ENCODE results near the gene THBS1.

THBS1 gene

DNA sequence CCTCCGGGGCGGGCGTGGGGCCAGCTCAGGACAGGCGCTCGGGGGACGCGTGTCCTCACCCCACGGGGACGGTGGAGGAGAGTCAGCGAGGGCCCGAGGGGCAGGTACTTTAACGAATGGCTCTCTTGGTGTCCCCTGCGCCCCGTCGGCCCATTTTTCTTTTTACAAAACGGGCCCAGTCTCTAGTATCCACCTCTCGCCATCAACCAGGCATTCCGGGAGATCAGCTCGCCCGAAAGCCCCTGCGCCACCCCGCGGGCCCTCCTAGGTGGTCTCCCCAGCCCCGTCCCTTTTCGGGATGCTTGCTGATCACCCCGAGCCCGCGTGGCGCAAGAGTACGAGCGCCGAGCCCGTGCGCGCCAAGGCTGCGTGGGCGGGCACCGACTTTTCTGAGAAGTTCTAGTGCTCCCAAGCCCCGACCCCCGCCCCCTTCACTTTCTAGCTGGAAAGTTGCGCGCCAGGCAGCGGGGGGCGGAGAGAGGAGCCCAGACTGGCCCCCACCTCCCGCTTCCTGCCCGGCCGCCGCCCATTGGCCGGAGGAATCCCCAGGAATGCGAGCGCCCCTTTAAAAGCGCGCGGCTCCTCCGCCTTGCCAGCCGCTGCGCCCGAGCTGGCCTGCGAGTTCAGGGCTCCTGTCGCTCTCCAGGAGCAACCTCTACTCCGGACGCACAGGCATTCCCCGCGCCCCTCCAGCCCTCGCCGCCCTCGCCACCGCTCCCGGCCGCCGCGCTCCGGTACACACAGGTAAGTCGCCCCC lies at the start of gene THBS1:
Gene THBS1, plus strand, starts transcription at position 595 of the 757 bp plus-strand sequence. CDS start 779 bp downstream, outside the sequence.
- peak; percentile 18 for DNase-seq

- DNase-seq: no peak
Measured at GRCh38 chr15:39534996-39535395, 45.9 kb upstream of the THBS1 start.

GRCh38 chr15:39535466-39535865 lies 45.4 kb upstream of the THBS1 start:
- DNase-seq: no peak

DNA sequence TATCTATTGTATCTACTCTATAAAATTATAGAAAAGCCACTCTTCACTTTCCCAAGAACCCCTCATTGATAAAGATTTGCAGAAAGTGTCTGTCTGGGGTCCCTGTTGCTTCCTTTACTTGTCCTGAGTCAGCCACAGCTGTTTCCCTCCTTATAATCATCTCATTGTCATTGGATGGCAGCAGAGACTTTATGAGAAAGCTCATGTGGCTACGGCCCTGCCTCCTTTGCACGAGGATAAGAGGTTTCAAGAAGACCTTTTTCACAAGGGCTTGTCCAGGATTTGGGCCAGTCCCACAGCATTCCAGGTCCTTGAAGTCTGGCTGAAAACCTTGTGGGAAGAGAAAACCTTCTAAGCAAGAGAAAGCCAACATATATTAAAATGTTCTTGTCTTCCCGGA lies 41.9 kb upstream of the THBS1 start:
- DNase-seq: no peak

- no peak for DNase-seq
Measured at GRCh38 chr15:39539466-39539865, 41.4 kb upstream of the THBS1 start.

DNA sequence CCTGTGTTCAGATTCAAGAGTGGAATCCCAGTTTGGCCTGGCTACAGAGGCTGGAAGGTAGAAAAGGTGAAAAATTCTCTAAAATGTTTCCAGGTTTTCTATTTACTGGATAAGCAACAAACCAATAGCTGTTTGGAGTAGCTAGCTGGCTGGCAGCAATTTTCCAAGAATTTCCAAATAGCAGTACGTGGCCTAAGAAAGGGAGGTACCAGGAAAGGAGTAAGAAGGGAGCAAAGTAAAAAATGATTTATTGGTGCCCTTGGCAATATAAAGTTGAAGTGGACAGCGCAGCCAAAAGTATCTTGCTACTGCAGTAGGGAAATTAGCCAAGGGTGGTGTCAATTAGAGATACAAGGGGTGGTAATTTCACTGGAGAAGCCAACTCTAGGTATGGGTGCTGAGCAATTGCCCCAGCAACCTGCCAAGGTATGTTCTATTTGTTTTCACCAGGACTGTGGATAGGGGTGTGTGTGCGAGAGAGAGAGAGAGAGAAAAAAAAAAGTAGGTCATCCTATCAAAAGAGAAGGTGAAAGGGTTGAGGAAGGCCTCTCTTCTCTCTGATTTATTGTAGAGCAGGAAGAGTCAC lies 40.8 kb upstream of the THBS1 start:
- DNase-seq: no peak

GRCh38 chr15:39542385-39543065 lies 38.4 kb upstream of the THBS1 start:
- no peak for DNase-seq

- no peak for DNase-seq
Measured at GRCh38 chr15:39543651-39544050, 37.2 kb upstream of the THBS1 start.

- no peak for DNase-seq
Measured at GRCh38 chr15:39546842-39547241, 34.0 kb upstream of the THBS1 start.

- DNase-seq: no peak
Measured at GRCh38 chr15:39548561-39548960, 32.3 kb upstream of the THBS1 start.

DNA sequence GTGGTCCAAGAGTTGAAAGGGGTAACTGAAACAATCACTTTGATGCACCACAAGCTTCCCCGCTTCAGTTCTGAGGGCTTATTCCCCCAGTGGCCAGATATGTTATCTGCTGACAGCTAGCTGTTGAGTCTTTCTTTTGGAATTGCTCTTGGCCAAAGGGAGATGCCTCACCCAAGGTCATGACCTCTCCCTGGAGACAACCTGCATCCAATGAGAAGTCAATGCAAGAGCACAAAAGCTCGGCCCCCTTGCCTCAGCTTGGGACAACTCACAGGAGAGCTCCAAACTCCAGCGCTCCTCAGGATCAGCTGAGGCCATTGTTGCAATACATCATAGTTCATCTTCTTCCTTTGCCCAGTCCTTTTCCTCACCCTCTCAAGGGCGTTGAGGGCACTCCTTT lies 31.0 kb upstream of the THBS1 start:
- DNase-seq: no peak

DNA sequence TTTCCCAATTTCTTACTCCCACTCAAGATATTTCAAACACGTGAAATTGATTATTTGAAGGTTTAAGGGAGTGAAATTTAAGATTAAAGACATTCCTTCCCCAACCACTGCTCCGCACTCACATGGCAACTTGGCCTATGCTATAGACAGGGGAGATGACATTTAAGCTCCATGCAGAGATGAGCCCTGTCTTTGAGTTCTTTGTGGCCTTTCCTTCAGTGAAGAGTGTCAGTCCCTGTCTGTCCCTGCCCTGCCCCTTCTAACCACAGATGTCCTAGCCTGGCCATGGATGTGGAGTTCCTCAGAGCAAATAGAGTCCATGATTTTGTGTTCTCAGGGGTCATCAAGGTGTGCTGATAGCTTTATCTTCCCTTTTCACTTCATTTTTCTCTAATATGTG lies 29.4 kb upstream of the THBS1 start:
- no peak for DNase-seq

- no peak for DNase-seq
Measured at GRCh38 chr15:39552556-39552955, 28.3 kb upstream of the THBS1 start.

DNA sequence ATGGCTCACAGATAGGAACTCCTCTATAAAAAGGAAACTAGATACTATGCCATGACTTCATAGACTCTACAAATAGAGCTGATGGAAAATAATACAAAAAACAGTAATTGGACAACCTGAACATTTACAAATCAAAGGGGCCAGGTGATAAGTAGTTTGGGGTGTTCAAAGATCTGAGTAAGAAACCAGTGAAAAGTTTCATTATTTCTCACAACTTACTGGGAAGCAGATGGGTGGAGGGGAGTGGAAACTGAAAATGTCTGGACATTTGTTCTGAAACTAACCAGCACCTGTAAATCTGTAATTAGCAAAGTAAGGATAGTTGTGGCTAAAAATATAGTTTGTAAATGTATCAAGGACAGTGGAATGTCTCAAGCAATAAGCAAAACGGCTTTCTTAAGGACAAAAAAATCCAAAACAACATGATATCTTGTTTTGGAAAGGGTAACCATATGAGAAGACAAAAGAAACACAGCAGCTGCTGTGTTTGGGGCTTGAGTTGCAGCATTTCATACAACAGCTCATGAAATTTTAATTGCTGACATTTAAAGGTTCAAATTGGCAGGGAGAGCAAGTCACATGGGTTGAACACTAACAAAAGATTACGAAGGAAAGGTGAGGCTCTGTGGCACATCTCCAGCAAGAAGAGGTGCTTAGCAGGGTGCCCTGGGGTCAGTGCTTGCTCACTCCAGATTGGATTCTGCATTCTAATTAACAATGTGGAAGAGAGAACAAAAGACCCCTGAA lies 26.8 kb upstream of the THBS1 start:
- no peak for DNase-seq

GRCh38 chr15:39554746-39555387 lies 26.0 kb upstream of the THBS1 start:
- DNase-seq: no peak

DNA sequence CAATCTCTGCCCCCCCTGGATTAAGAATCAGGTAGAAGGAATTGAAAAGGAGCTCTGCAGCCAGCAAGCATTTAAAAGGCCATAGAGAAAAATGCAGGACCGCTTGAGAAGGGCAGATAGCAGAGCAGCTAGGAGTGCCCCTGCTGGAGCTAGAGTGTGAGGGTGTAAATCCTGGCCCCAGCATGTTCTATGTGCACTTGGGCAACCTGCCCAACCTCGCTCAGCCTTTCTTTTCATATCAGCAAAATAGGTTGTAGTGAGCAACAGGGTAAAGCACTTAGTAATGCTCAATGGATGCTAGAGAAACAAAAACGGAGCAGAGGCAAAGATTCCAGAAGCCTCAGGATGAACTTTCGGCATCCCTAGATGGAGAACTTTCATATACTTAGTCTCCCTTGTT lies 25.0 kb upstream of the THBS1 start:
- no peak for DNase-seq

- DNase-seq: no peak
Measured at GRCh38 chr15:39556461-39556860, 24.4 kb upstream of the THBS1 start.

DNA sequence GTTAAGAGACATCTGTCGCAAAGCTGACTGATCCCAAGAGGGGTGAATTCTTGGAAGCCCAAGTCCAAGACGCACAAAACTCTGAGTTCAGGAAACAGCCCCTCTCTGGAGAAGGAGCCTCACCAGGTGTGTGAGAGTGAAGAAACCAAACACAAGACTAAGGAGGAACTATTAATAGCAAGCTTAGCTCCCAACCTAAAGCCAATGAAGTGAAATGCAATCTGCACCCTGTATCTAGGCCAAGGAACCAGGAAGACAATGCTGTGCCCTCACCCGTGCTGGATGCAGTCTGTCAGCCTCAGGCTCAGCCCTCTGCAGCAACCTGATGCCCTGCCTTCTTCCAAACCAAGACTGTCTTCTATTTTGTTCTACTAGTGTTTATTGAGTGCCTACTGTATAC lies 22.5 kb upstream of the THBS1 start:
- no peak for DNase-seq

DNA sequence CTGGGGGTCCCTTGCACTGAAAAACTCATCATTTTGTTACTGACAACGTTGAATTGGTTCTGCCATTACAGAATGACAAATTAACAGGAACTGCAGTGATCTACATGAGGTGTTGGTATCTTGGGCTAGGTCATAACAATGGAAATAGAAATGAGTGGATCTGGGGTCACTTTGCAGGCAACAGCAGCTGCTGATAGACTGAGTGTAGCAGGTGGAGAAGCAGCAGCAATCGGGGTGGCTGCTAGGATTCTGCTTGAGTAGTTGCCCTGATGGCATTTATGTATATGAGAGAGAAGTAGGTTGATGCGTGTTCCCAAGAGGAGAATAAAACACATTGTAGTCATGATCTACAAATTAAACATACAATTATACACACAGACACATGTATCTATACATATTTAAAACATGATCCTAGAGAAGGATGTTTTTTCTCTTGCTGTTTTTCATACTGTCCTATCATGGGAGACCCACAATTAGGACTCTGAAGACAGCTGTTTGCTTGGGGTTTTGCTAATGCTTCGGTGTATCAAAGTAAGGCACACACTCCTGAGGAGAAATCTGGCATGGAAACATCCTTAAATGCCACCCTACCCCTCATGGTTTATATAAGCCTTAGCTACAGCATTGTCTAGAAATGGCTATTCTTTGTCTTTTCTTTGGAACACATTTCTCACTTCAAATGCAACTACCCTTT lies 15.8 kb upstream of the THBS1 start:
- no peak for DNase-seq

DNA sequence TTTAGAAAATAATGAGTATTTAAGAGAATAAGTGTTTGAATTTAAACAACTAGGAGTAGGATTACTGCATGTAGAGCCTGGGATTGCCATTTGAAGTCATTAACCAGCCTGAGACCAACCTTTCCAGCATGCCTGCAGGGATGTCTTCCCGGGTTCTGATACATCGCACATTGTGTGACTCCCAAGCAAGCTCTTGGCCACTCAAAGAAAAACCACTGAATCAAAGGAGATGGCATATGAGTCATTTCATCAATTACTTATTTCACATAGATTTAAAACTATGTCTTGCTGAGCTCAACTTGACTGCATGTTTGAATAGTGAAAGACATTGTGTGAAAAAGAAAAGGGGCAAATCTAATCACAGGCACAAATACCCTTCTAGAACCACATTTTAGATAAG lies 15.0 kb upstream of the THBS1 start:
- DNase-seq: no peak

- no peak for DNase-seq
Measured at GRCh38 chr15:39573287-39573686, 7.6 kb upstream of the THBS1 start.

GRCh38 chr15:39573844-39574243 lies 7.0 kb upstream of the THBS1 start:
- no peak for DNase-seq

Data from activated effector memory CD4-positive, alpha-beta T cell treated with Interleukin-2 at 50 U/mL for 16 hours (primary cell).